Stimulated activated CD4-positive, alpha-beta T cell treated with anti-CD3 and anti-CD28 coated beads, Interleukin-1b, Interleukin-23, amount 100 ng/mL, for 4 hours (primary cell): Measurements from ENCODE around the gene SP3.
A peak's percentile ranks its signal among the peaks of the same experiment; 100 is the strongest.

Source experiments
- DNase-seq, 2 donors: peaks; one replicate each; pipeline ENCODE4 v3.0.0-alpha.2; 2020; ENCODE audit warnings: low read depth in 2 of 2

Gene SP3

GRCh38 chr2:173968551-173968950, 3.4 kb upstream of the SP3 start:
- no peak for DNase-seq

- DNase-seq: no peak
Measured at GRCh38 chr2:173966274-173967098, 1.3 kb upstream of the SP3 start.

DNA sequence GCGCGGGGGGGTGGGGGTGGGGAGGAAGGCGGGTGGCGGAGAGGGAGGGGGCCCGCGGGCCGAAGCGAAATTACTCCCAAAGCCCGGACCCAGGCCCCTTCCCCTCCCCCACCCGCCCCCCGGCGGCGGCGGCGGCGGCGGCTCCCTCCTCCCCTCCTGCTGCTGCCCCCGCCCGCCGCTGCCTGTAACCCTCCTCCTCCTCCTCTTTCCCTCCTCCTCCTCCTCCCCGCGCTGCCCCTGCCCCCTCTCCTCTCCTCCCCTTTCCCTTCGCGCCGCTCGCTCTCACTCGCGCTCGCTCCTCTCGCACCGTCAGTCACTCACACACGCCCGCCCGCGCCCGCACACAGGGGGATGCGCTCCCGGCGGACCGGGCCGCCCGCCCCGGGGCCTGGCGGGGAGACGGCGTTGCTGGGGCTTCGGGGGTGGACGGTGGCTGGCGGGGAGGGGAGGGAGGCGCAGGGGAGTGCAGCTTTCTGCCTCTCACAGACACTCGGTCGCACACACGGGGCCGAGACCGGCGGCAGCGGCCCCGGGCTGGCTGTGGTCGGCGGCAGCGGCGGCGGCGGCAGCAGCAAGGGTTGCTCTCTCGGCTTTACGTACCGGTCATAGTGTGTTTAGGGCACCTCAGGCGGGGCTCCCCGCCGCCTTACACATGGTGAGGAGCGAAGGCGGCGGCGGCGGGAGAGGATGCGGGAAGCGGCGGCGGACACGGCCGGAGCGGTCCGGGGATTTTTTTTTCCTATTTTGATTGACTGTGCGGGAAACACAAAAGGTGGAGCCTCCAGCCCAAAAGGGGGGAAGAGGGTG, 405 bp downstream of the SP3 start:
- peak; percentile 82 to 83 for DNase-seq

GRCh38 chr2:173963817-173964564, 1.2 kb downstream of the SP3 start:
- peak; percentile 92 to 94 for DNase-seq

DNA sequence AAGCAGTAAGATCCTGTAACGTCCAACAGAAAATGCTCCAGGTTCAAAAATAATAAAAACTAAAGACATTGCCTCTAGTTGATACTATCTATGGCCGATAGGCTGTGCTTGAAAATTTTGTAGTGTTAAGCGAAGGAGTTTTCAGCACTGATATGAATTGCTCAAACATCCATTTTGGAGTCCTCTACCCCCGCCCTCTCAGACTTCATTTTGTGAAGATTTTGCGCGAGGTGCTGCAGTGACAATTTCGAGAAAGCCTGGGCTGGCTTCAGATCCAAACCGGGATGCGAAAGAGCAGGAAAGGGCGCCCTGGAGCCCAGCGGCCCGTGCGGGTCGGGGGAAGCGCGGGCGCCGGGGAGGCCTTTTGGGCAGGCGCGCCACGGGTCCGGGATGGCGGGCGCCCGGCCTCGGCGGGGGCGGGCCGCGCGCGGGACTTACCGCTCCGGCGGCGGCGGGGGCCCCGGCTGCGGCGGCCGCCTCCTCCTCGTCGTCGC, 1.8 kb downstream of the SP3 start:
- peak in 1 of 2 donors; percentile 36 for DNase-seq

DNA sequence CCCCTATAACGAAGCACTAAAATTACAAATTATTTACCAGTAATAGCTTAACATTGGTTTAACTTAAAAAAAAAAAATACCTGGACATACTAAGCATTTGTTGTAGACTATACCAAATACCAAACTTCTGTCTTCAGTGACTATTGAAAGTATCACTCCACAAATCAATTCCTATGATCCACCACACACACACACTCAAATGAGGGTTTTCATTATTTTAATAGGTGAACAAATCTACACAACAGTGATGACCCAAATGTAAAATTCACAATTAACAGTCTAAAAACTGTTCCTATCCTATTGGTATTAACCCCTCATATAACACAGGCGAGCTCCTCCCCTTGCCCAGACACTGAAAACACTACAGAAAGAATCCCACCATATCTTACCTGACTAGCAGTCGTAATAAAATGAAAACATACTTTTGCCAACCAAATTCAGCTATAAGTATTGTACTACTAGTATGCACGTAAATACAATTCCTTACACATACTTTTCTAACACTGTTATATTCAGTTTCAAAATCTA, 2.5 kb downstream of the SP3 start:
- no peak for DNase-seq

- DNase-seq: no peak
Measured at GRCh38 chr2:173962031-173962430, 3.1 kb downstream of the SP3 start.

DNA sequence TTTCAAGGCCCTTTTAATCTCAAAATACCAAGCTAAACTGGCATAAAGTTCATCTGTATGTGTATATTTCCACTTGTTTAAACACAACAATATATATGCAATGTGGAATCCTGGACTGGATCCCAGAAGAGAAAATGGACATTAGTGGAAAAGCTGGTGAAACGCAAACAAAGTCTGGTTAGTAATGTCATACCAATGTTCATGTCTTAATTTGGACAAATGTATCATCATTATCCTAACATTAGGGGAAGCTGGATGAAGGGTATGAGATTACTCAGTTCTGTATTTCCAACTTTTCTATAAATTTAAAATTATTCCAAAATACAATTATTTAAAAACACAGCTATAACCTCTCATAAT, 3.8 kb downstream of the SP3 start:
- DNase-seq: no peak

- DNase-seq: no peak
Measured at GRCh38 chr2:173959909-173960308, 5.3 kb downstream of the SP3 start.

DNA sequence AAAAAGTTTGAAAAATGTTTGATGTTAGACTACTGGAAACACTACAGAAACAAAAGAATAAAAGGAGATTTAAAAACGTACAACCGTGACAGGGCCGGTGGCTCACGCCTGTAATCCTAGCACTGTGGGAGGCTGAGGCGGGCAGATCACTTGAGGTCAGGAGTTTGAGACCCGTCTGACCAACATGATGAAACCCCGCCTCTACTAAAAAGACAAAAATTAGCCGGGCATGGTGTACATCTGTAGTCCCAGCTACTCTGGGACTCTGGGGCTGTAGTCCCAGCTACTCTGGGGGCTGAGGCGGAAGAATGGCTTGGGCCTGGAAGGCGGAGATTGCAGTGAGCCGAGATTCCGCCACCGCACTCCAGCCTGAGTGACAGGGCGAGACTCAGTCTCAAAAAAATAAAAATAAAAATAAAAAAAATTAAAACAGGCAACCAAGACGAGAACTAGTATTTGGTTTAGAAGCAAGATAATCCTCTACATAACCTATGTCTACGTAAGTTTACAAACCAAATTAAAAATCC, 5.8 kb downstream of the SP3 start:
- DNase-seq: no peak

GRCh38 chr2:173958198-173958846, 6.9 kb downstream of the SP3 start:
- DNase-seq: no peak

DNA sequence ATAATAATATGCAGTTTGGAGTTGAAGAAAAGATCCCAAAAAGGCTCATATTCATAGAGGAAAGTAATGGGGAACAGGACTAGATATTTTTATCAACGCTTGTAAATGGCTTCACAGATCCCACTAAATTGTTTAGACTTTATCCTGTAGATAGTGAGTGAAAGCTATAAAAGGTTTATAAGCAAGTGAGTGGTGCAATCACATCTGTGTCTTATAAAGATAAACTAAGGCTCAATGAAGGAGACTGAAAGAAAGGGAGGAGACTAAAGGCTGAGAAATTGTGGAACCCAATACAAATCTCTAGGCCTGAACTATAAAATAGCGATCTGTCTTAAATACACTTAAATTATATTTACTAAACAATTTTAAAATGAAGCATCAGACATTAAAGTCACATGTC, 7.7 kb downstream of the SP3 start:
- DNase-seq: no peak

GRCh38 chr2:173956454-173956853, 8.7 kb downstream of the SP3 start:
- no peak for DNase-seq

DNA sequence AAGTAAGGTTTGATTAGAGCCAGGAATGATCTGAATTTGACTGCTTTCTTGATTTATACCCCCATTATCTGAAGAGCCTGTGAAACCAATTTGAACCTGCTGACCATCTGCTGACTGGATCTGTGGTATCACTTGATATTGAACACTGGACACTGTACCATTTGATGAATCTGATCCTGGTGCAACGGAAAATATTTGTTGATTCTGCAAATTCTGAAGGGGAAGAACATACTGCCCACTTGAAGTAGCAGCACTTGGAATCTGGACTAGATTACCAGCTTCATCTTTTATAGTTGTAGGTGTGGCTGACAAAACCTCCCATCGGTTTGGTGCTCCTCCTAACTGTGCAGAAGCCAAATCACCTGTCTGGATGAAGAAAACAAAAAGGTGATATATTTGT, 9.3 kb downstream of the SP3 start:
- no peak for DNase-seq

DNA sequence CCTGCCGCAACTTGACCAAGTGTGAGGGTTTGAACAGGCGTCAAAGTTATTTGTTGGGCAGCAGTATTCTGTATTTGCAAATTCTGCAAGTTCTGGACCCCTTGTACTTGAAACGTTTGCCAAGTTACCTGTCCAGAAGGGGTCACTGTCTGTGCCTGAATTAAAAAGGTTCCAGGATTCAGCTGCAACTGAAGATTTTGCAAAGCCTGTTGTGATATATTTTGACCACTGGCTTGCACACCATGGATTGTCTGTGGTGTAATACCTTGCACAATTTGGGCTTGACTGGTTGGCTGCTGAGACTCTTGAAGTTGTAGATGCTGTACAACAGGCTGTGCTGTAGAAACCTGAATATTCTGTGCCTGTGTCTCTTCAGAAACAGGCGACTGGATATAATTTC, 10.2 kb downstream of the SP3 start:
- no peak for DNase-seq

DNA sequence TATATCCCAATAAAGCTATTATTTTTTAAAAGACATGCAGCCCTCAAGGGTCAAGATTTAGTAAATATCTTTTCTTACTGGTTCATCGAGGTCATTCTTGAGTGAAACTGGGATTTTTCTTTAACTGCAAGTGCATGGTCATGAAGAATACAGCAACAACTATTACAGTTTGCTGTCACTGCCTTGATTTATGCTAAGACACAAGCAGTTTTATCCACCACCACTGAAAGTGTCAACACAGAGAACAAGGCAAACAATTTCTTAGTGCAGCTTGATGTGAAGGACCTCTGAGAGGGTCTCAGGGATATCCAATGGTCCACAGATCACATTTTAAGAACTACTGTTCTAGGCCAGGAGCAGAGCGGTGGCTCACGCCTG, 12.1 kb downstream of the SP3 start:
- no peak for DNase-seq

DNA sequence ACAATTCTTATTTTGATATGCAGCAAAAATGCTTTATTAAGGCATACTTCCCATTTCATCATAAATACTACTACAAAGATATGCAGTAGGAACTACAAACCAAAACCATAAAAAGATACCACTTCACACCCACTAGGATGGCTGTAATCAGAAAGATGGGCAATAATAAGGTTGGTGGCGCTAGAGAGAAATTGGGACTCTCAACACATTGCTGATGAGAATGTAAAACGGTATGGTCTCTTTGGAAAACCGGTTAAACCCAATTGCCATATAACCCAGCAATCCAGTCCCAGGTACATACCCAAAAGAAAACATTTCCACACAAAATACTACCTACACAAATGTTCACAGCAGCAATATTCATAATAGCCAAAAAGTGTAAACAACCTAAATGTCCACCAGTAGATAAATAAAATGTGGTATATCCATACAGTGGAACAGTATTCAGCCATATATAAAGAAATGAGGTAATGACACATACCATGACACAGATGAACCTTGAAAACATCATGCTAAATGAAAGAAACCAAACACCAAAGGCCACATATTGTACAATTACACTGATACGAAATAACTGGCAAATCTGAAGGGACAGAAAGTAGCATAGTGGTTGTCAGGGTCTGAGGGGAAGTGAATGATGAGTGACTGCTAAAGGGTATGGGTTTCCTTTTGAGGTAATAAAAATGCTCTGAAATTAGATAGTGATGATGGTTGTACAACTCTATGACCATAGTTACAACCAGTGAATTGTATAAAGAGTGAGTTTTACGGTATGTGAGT, 12.7 kb downstream of the SP3 start:
- DNase-seq: no peak

DNA sequence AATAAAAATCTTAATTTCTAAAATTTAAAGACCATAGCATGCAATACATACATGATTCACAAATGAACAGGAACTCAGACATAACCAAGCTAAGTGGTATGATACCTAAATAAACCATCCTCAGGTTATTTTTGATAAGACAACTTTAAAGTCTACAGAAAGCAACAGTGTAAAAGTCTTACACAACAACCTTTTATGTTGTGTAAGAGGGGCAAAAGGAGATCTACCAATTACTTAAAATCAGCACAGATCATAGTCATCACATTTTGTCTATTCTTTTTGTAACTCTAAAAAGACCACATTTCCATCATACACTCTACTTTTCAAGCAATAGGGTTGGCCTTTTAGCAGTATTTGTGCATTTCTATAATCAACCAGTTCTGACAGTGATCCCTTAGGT, 16.3 kb downstream of the SP3 start:
- no peak for DNase-seq

GRCh38 chr2:173948198-173948597, 17.0 kb downstream of the SP3 start:
- no peak for DNase-seq

DNA sequence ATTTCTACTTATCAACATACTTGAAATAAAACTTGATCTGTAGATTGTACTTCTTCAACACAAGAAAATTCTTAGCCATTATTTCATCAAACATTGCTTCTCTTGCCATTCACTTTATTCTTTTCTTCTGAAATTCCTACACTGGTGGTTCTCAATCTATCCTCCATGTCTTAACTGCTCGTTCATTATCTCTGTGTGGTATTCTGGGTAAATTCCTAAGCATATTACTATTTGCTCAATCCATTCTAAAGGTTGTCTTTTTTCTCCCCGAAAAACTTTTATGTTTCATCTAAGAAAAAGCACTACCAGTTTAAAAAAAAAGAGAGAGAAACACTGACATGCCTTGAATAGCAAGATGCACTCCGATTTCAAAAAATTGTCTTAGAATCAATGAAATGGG, 18.0 kb downstream of the SP3 start:
- DNase-seq: no peak

DNA sequence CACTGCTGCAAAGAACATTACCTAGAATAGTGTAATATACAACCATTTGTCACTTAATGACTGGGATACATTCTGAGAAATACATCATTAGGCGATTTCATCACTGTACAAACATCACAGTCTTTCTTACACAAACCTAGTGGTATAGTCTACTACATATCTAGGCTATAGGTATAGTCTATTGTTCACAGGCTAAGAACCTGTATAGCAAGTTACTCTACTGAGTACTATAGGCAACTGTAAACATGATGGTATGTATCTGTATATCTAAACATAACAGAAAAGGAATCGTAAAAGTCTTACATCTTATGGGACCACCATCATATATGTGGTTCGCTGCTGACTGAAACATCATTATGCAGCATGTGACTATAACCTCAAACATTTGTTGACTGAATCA, 21.4 kb downstream of the SP3 start:
- no peak for DNase-seq
